ENCODE data around the gene SNX5. TPM values are rescaled to one million over a fixed set of nuclear protein-coding genes. Genes with fewer than 3 reads are reported as not detected.

Gene SNX5
- total and polyA plus RNA-seq, 2 of the 13 experiments (the other 11 are each of a cell fraction or from before 2014, with no cell fraction given), result 664 to 1,040 TPM

- TF ChIP-seq KDM5B (CRISPR knock-in tag; IDR thresholded peaks at IDR 0.05; ENCODE audit: borderline replicate concordance), result no peak
- TF ChIP-seq ZNF562 (CRISPR knock-in tag; IDR thresholded peaks at IDR 0.05; ENCODE audit: borderline replicate concordance), result no peak
- no peak for TF ChIP-seq ZNF468 (CRISPR knock-in tag; IDR thresholded peaks at IDR 0.05)
- TF ChIP-seq U2AF2 (IDR thresholded peaks at IDR 0.05; ENCODE audit: low read depth, low read length), result no peak
- TF ChIP-seq MAFF (IDR thresholded peaks at IDR 0.05; ENCODE audit: low read depth, low read length), result peak; percentile 100
These were observed 4.0 kb downstream of the SNX5 start (continued) for GRCh38 chr20:17964632-17965031.

- no peak overlapping the region for H2AFZ ChIP-seq (ENCODE audit: low read length)
- H3K4me3 ChIP-seq (replicated peaks in 1 of 3; ENCODE audit: insufficient read depth in 1 of 3, low read depth in 2 of 3, low read length in 3 of 3), result peak overlapping the region; percentile 89 to 95 (median 89); a peak in 5 of 6 replicates
- no peak for ATAC-seq
- H3K4me1 ChIP-seq (ENCODE audit: insufficient read depth, low read length), result peaks cover 66% of the 10 kb centered on the region
- ChIA-PET CTCF (ENCODE audit: low intra/inter-chr PET ratio, low total read pairs) (no interaction called here), POLR2A (interaction anchor here (0.8 to 3.2 kb wide), 6 partner anchors 18 to 394 kb away, joined by 3 to 17 read pairs (median 4); partner anchors contain the start of genes DSTN, KAT14, PET117 and RRBP1)
- 73% methylated on average over 1 of the region's 1 CpG for WGBS (ENCODE audit: low lambda C conversion rate)
- in situ Hi-C loops (cut with HindIII; ENCODE audit: extremely low pct_ligation_motif_present, low pct_unique_long_range_greater_than_20kb) (no loop called here), intact Hi-C loops (cut with micrococcal nuclease; ENCODE audit: unreplicated experiment) (loop anchor here (10.0 kb wide), 1 partner anchor 311 kb away; no protein-coding TSS in a partner anchor)
- peak overlapping the region; percentile 95 for H3K4me2 ChIP-seq (ENCODE audit: low read depth, low read length)
- TF ChIP-seq KDM5A (IDR thresholded peaks at IDR 0.05; ENCODE audit: borderline replicate concordance, low read length), result 0 out of 2 replicates have a peak, but pooled peaks have one; percentile 29
- TF ChIP-seq ASH2L (IDR thresholded peaks at IDR 0.05; ENCODE audit: insufficient read length, low read depth, low read length), result peak; percentile 14
- 0 out of 2 replicates have a peak, but pooled peaks have one; percentile 8 for TF ChIP-seq ZKSCAN1 (IDR thresholded peaks at IDR 0.05; ENCODE audit: low read length)
- TF ChIP-seq POLR2G (IDR thresholded peaks at IDR 0.05; ENCODE audit: low read depth, low read length), result 0 out of 2 replicates have a peak, but pooled peaks have one; percentile 19
- TF ChIP-seq ZSCAN22 (CRISPR knock-in tag; IDR thresholded peaks at IDR 0.05), result no peak
- peak; percentile 74 for TF ChIP-seq RBM22 (optimal IDR thresholded peaks at IDR 0.05; ENCODE audit: low read length)
- TF ChIP-seq ZNF670 (CRISPR knock-in tag; IDR thresholded peaks at IDR 0.05; ENCODE audit: borderline replicate concordance), result 0 out of 2 replicates have a peak, but pooled peaks have one; percentile 10
- peak; percentile 67; the same call in 1 of the 2 replicates for TF ChIP-seq POLR2AphosphoS2 (IDR thresholded peaks at IDR 0.05; ENCODE audit: low read depth, low read length)
- 0 out of 2 replicates have a peak, but pooled peaks have one; percentile 23 for TF ChIP-seq CBFB (CRISPR knock-in tag; IDR thresholded peaks at IDR 0.05)
- no peak for TF ChIP-seq MXD4 (CRISPR knock-in tag; IDR thresholded peaks at IDR 0.05)
- TF ChIP-seq RBFOX2 (IDR thresholded peaks at IDR 0.05; ENCODE audit: low read depth, low read length), result peak; percentile 50; the same call in 1 of the 2 replicates
- TF ChIP-seq SATB2 (CRISPR knock-in tag; IDR thresholded peaks at IDR 0.05), result 0 out of 2 replicates have a peak, but pooled peaks have one; percentile 17
- peak; percentile 9 for TF ChIP-seq PCBP2 (optimal IDR thresholded peaks at IDR 0.05; ENCODE audit: low read depth, low read length, poor library complexity, severe bottlenecking)
- 0 out of 2 replicates have a peak, but pooled peaks have one; percentile 2 for TF ChIP-seq CC2D1A (CRISPR knock-in tag; IDR thresholded peaks at IDR 0.05)
- 0 out of 2 replicates have a peak, but pooled peaks have one; percentile 23 for TF ChIP-seq ELF3 (CRISPR knock-in tag; IDR thresholded peaks at IDR 0.05)
- TF ChIP-seq ZNF816 (CRISPR knock-in tag; IDR thresholded peaks at IDR 0.05; ENCODE audit: borderline replicate concordance), result 0 out of 2 replicates have a peak, but pooled peaks have one; percentile 33
- 0 out of 2 replicates have a peak, but pooled peaks have one; percentile 59 for TF ChIP-seq ZFP82 (CRISPR knock-in tag; IDR thresholded peaks at IDR 0.05; ENCODE audit: borderline replicate concordance)
- TF ChIP-seq POLR2AphosphoS5 (IDR thresholded peaks at IDR 0.05; ENCODE audit: low read depth, low read length), result peak; percentile 45; the same call in 1 of the 2 replicates
- TF ChIP-seq NR1H2 (CRISPR knock-in tag; IDR thresholded peaks at IDR 0.05; ENCODE audit: borderline replicate concordance, low read depth), result no peak
- TF ChIP-seq ZNF776 (CRISPR knock-in tag; IDR thresholded peaks at IDR 0.05), result no peak
- H3K36me3 ChIP-seq (replicated peaks in 1 of 2; ENCODE audit: control insufficient read depth in 1 of 2, insufficient read depth in 2 of 2, low read length in 2 of 2), result peaks cover 1 to 8% of the 10 kb centered on the region in 2 experiments; a peak in 4 of 5 replicates
- H3K27me3 ChIP-seq (ENCODE audit: control insufficient read depth in 1 of 2, insufficient read depth in 2 of 2, low read length in 2 of 2), result no peaks in the 10 kb centered on the region; a peak in 1 of 5 replicates
- H3K9me3 ChIP-seq (ENCODE audit: low read length), result no peaks in the 10 kb centered on the region
- H4K20me1 ChIP-seq (ENCODE audit: insufficient read depth, low read length), result peaks cover 82% of the 10 kb centered on the region
- peak overlapping the region; percentile 97 for H3K27ac ChIP-seq (ENCODE audit: extremely low read length, insufficient read depth, low read length)
- BruUV-seq (replicated peaks), result no TSS peak
- no peak for DNase-seq (ENCODE audit: low spot score)
- peaks cover 96% of the 10 kb centered on the region for H3K79me2 ChIP-seq (ENCODE audit: insufficient read depth, low read length)
- peak overlapping the region; percentile 99 for H3K9ac ChIP-seq (ENCODE audit: insufficient read depth, low read depth, low read length)
- FAIRE-seq, result no peak
These were observed 4.5 kb downstream of the SNX5 start for GRCh38 chr20:17964073-17964472.
